22Rv1 (cell line): ENCODE data around the gene ZNF587.

Experiments used
- H3K27ac ChIP-seq: fragments of 450-650 bp; 2 replicates; pipeline ENCODE4 v1.5.1; 2017
- CTCF ChIP-seq: fragments of 450-650 bp; IDR thresholded peaks from 2 replicates; pipeline ENCODE4 v1.5.1; 2017; ENCODE audit warnings: mild to moderate bottlenecking
- ZFX ChIP-seq: fragments of 450-650 bp; IDR thresholded peaks from 2 replicates; pipeline ENCODE4 v1.6.1; 2017; ENCODE audit warnings: antibody characterized with exemption, borderline replicate concordance

The ZNF587 gene

GRCh38 chr19:57813919-57814504 lies 35.6 kb upstream of the ZNF587 start:
- H3K27ac ChIP-seq: peak overlapping the region; percentile 84

GRCh38 chr19:57814505-57815246 lies 35.0 kb upstream of the ZNF587 start, which contains the start of gene ZNF552:
Gene ZNF552 (minus strand): TSS chr19:57814913. CDS start chr19:57814743, 170 bp downstream.
- peak within 1 kb of the TSS; percentile 84 for H3K27ac ChIP-seq
- TF ChIP-seq CTCF (no peak), ZFX (no peak)

More at GRCh38 chr19:57813919-57814504, 35.6 kb upstream of the ZNF587 start:
- TF ChIP-seq ZFX (no peak), CTCF (no peak)

- no peak for TF ChIP-seq ZFX
- TF ChIP-seq CTCF: no peak
- H3K27ac ChIP-seq: peak overlapping the region; percentile 84
Observed at GRCh38 chr19:57815247-57816075, 34.2 kb upstream of the ZNF587 start.

GRCh38 chr19:57816652-57817051 lies 33.0 kb upstream of the ZNF587 start:
- 0 out of 2 replicates have a peak overlapping the region, but pooled peaks have one; percentile 32 for H3K27ac ChIP-seq
- TF ChIP-seq CTCF (no peak), ZFX (no peak)

- peak overlapping the region; percentile 74; the same call in 1 of the 2 replicates for H3K27ac ChIP-seq
- TF ChIP-seq ZFX (no peak), CTCF (no peak)
Observed at GRCh38 chr19:57817976-57818375, 31.7 kb upstream of the ZNF587 start.

- TF ChIP-seq ZFX (no peak), CTCF (no peak)
- peak overlapping the region; percentile 74 for H3K27ac ChIP-seq
Observed at GRCh38 chr19:57818378-57818777, 31.3 kb upstream of the ZNF587 start.
